ENCODE data around the gene OR52B2.

OR52B2 gene

DNA sequence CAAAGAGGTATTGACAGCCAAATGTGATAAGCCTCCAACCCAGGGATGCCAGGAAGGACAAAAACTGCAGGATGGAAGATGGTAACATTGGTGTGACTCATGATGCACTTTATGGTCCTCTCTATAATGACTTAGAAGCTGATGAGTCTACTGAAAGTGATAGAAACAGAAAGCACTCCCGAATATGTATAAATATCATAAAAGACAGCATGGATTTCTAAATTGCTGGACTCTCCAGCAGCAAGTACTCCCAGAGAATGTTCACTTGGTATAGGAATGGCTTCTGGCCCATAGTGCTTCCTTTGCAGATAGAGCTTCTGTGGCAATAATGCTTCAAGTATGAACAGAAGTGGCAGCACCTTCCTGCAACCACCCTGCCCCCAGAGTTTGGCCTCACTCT is at the start of gene OR52B2:
Gene OR52B2 (minus strand): TSS at position 101 of the 400 bp plus-strand sequence. CDS start 0 bp downstream, at position 101.
- no peak for DNase-seq (ENCODE audit: extremely low read depth in 1 of 2, low read depth in 1 of 2)

- no peak for DNase-seq (ENCODE audit: extremely low read depth in 1 of 2, low read depth in 1 of 2)
Observed at GRCh38 chr11:6219359-6219758, 49.2 kb upstream of the OR52B2 start.

DNA sequence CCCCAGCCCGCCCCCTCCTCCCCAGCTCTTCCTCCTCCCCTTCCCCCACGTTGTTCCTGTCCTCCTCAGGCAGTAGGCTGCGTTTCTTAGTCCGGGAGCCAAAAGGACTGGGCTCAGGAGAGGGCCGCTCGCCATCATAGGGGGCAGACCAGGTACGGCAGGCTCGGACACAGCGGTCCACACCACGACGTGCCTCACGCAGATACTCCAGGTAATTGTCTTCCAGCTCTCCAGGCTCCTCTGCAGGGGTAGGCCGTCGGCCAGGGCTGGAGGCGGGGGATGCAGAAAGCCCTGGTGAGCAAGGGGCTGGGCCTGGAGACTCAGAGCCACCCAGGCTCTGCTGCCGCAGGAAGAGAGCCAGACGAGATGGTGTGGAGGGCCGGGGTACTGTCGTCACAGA is 47.6 kb upstream of the OR52B2 start:
- DNase-seq (ENCODE audit: extremely low read depth in 1 of 2, low read depth in 1 of 2): no peak

GRCh38 chr11:6216501-6216900 is 46.4 kb upstream of the OR52B2 start:
- DNase-seq (ENCODE audit: extremely low read depth in 1 of 2, low read depth in 1 of 2): no peak

DNA sequence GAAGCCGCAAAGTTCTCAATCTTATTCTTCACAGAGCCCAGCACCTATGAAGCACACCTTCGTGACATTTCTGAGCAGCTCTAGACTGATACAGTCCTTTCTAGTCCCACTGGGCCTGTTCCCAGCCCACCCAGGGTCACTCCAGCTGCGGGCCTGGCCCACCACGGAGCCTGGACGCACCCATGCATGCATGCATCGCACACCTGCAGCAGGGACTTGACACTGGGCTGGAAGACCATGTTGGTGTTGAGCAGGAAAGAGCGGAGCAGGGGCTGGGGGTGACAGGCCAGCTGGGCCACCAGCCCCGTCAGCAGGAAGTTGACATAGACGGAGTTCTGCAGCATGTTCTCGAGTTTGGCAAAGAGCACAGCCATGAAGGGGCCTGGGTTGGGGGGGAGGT is 44.4 kb upstream of the OR52B2 start:
- no peak for DNase-seq (ENCODE audit: extremely low read depth in 1 of 2, low read depth in 1 of 2)

- no peak for DNase-seq (ENCODE audit: extremely low read depth in 1 of 2, low read depth in 1 of 2)
Observed at GRCh38 chr11:6210274-6210955, 40.3 kb upstream of the OR52B2 start.

- DNase-seq (ENCODE audit: extremely low read depth in 1 of 2, low read depth in 1 of 2): no peak
Observed at GRCh38 chr11:6209801-6210200, 39.7 kb upstream of the OR52B2 start.

DNA sequence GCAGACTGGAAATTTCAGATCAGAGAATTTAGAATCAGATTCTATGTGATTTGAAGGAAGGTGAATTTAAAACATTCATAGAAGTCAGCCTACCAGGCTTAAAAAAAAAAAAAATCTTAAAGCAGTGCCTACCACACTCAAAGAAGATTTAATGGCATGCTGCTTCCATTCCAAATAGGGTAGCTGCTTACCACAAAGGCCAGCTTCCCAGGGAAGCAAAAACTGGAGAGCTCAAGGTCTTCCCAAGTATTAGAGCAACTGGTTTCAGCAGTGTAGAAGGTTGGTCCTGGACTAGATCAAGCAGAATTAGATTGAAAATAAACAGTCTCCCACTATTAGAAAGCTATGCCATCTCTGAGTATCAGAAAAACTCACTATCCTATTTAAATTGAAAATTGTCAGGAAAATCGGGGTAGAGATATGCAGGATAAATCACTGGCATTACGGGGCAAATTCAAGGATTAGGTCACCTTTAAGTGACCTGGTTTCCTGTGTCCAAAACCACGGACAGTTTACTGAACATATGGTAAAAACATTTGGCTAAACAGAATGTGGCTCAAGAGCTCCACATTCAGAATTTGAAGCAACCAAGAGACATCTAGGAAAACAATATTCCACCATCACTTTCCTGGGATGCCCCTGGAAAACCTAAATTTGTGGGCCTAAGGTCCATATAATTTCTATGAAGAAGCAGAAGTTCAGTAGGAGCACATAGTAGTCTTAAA is 36.5 kb upstream of the OR52B2 start:
- DNase-seq (ENCODE audit: extremely low read depth in 1 of 2, low read depth in 1 of 2): no peak

GRCh38 chr11:6205366-6205765 is 35.2 kb upstream of the OR52B2 start, which contains the start of gene C11orf42:
Gene C11orf42, plus strand, starts transcription at chr11:6205557. Its CDS starts 59 bp downstream, at chr11:6205616.
- DNase-seq (ENCODE audit: extremely low read depth in 1 of 2, low read depth in 1 of 2): no peak

DNA sequence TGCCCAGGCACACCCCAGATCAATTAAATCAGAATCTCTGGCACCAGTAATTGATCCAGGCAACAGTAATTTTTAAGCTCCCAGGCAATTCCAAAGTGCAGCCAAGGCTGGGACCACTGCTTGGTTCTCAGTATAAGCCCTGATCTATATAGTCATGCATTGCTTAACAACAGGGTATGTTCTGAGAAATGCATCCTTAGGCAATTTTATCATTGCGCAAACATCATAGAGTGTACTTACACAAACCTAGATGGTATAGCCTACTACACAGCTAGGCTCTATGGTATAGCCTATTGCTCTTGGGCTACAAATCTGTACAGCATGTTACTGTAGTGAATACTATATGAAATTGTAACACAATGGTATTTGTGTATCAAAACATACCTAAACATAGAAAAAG is 34.6 kb upstream of the OR52B2 start:
- no peak for DNase-seq (ENCODE audit: extremely low read depth in 1 of 2, low read depth in 1 of 2)

DNA sequence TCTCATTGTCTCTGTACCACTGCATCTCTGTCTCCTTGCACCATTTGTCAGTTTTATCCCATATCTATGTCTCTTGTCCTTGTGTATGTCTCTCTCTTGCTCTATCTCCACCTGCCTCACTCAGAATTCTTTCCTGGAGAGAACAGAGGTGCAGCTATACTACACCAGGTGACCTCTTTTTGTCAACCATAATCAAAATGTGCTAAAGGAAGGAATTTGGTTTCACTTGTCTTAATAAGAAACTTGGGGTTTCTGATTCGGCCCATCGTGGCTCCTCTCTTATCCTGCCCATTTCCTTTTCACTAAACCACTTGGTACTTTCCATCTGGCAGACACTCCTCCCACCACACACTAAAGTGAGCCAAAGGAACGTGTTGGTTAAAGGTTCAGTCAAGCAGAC is 33.2 kb upstream of the OR52B2 start:
- DNase-seq (ENCODE audit: extremely low read depth in 1 of 2, low read depth in 1 of 2): no peak

- DNase-seq (ENCODE audit: extremely low read depth in 1 of 2, low read depth in 1 of 2): no peak
Observed at GRCh38 chr11:6202041-6202440, 31.9 kb upstream of the OR52B2 start.

DNA sequence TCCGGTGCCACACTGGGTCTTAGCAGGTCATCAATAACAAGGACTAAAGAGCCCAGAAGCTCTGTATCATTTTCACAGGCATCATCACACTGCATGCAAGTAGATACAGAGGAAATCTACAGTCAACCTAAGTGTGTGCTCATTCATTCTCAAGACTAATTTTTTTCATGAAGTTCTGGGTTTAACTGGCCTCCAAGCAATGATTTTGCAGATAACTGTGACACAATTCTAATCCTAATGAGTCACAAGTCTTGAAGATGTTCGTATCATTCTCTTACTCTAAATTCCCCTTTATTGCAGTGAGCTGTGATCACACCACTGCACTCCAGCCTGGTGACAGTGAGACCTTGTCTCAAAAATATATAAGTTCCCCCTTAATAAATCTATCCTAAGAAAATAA is 31.4 kb upstream of the OR52B2 start:
- no peak for DNase-seq (ENCODE audit: extremely low read depth in 1 of 2, low read depth in 1 of 2)

DNA sequence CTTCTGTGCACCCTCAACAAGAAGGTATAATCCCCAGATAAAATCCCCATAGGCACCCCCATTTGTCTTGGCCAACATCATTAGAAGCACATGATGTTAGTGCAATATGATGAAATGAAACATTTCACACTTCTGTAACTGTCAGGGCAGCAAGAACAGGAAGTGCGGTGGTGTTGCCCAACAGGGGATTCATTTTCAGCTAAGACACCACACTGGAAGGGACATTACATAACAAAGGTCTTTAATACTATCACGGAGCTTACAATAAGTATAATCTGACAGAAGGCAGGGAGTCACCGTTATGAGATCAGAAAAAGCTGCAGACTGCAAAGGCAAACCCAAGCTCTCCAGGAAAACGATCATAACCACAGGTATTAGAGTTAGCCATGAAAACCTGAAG is 30.8 kb upstream of the OR52B2 start:
- DNase-seq (ENCODE audit: extremely low read depth in 1 of 2, low read depth in 1 of 2): no peak

GRCh38 chr11:6199174-6199810 is 29.2 kb upstream of the OR52B2 start, which contains the start of gene OR52W1:
Gene OR52W1, plus strand, starts transcription at chr11:6199224. Its CDS starts 0 bp downstream, at chr11:6199224.
- no peak for DNase-seq (ENCODE audit: extremely low read depth in 1 of 2, low read depth in 1 of 2)

- DNase-seq (ENCODE audit: extremely low read depth in 1 of 2, low read depth in 1 of 2): no peak
Observed at GRCh38 chr11:6197466-6198200, 27.5 kb upstream of the OR52B2 start.

GRCh38 chr11:6196396-6196795 is 26.3 kb upstream of the OR52B2 start:
- DNase-seq (ENCODE audit: extremely low read depth in 1 of 2, low read depth in 1 of 2): no peak

DNA sequence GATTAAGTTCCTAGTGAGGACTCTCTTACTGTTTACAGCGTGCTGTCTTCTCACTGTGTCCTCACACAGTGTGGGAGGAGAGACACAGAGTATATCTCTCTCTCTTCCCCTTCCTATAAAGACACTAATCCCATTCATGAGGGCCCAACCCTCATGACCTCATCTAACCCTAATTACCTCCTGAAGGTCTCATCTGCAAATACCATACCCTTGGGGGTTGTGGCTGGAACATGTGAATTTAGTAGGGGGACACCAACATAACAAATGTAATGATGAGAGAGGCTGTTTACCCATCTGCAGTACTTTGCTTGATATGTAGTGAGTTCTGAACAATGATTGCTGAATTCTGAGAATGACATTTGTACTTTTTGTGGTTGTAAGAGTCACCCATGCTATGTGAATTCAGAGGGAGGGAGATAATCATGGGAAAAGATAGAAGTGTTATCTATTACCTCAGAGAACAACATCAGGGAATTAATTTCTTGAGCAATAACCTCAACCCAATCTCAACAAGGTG is 24.0 kb upstream of the OR52B2 start:
- no peak for DNase-seq (ENCODE audit: extremely low read depth in 1 of 2, low read depth in 1 of 2)

DNA sequence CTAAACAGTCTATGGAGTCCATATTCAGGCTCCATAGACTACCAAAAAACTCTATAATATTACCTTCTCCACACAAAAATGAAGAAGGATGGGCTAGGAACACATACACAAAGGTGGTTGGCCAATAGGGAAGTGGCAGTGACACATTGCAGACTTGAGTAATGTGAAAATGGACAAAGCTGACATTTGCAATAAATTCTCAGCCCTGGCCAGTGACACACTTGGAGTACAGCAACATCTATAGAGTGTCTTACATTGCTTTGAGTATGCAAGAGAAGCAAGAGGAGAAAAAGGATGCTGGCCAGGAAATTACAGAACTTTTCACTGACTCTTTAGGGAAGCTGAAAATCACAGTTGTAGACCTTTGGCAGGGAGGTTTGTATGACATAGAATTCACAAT is 21.6 kb upstream of the OR52B2 start:
- DNase-seq (ENCODE audit: extremely low read depth in 1 of 2, low read depth in 1 of 2): no peak

DNA sequence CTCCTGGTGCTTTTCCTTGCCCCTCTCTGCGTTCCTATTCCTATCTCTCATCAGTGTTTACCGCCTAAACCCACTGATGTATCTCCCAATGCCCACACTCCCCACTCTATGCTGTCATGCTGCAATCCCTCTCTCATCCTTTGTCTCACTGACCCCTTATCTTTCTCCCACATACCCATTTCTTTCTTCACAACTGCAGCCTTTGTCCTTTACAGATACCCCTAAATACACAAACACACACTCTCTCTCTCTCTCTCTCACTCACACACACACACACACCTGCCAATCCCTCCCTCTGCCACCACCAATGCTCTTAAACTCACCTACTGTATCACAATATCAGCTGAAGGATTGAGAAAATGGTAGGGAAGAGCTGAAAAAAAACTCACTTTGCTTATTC is 5.3 kb upstream of the OR52B2 start:
- no peak for DNase-seq (ENCODE audit: extremely low read depth in 1 of 2, low read depth in 1 of 2)
